Stimulated activated CD4-positive, alpha-beta T cell treated with anti-CD3 and anti-CD28 coated beads, Interleukin-1b, Interleukin-23, amount 100 ng/mL, for 48 hours (primary cell): ENCODE data around the gene HSPA12B.

ENCODE experiments used
- DNase-seq: peaks from one replicate; pipeline ENCODE4 v3.0.0-alpha.2; 2020

The HSPA12B gene

DNA sequence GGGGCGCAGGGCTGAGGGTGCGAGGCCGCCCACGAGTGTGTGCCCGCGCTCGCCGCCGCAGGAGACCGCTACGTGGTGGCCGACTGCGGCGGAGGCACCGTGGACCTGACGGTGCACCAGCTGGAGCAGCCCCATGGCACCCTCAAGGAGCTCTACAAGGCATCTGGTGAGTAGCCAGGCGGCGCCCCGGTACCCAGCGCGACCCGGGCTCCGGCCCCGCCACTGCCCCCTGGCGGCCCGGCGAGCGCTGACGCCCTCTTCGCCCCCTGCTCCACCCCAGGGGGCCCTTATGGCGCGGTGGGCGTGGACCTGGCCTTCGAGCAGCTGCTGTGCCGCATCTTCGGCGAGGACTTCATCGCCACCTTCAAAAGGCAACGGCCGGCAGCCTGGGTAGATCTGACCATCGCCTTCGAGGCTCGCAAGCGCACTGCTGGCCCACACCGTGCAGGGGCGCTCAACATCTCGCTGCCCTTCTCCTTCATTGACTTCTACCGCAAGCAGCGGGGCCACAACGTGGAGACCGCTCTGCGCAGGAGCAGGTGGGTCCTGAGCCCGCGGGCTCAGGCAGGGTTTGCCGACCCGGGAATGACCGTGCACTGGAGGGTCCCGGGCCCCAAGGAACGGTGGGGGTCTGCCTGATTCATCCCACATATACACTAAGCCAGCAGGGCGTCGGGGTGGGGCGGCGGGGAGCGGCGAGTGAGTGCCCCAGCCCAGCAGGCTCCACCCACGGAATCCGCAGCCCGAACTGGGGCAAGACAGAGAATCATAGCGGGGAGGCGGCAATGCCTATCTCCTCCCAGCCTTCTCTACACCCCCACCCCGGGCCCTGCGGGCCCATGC lies 17.4 kb downstream of the HSPA12B start:
- peak; percentile 40 for DNase-seq

DNA sequence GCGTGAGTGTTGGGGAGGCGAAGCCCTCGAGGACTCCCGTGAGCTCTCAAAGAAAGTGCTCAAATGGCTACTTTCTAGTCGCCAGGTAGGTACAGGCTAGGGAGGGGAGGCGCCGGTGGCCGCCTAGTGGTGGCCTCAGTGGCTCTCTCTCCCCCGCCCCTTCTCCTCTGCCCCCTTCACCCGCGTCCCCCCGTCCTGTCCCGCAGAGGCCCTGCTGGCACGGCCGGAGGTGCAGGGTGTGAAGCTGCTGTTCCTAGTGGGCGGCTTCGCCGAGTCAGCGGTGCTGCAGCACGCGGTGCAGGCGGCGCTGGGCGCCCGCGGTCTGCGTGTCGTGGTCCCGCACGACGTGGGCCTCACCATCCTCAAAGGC lies 18.8 kb downstream of the HSPA12B start:
- no peak for DNase-seq

DNA sequence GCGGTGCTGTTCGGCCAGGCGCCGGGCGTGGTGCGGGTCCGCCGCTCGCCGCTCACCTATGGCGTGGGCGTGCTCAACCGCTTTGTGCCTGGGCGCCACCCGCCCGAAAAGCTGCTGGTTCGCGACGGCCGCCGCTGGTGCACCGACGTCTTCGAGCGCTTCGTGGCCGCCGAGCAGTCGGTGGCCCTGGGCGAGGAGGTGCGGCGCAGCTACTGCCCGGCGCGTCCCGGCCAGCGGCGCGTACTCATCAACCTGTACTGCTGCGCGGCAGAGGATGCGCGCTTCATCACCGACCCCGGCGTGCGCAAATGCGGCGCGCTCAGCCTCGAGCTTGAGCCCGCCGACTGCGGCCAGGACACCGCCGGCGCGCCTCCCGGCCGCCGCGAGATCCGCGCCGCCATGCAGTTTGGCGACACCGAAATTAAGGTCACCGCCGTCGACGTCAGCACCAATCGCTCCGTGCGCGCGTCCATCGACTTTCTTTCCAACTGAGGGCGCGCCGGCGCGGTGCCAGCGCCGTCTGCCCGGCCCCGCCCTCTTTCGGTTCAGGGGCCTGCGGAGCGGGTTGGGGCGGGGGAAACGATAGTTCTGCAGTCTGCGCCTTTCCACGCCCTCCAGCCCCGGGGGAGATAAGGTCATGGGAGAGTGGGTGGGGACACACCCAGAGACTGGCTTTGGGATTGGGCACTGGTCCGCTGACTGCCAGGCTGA lies 19.3 kb downstream of the HSPA12B start:
- DNase-seq, result peak; percentile 43

DNA sequence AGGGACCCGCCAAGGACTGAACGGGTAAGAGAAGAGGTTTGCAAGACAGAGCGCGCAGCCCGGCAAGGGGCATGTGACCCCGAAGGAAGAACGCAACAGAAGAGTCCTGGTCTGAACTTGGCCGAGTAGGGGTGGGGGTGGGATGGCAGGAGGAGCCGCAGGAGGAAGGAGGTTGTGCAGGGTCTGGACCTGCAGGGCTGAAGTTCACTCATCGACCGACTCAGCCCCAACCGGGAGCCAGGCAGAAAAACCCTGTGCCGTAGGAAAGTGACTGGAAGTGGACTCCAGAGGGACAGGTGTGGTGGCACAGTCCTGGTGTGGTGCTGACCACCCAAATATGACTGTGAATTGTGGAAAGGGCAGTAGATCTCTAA lies 19.9 kb downstream of the HSPA12B start:
- DNase-seq, result no peak

DNA sequence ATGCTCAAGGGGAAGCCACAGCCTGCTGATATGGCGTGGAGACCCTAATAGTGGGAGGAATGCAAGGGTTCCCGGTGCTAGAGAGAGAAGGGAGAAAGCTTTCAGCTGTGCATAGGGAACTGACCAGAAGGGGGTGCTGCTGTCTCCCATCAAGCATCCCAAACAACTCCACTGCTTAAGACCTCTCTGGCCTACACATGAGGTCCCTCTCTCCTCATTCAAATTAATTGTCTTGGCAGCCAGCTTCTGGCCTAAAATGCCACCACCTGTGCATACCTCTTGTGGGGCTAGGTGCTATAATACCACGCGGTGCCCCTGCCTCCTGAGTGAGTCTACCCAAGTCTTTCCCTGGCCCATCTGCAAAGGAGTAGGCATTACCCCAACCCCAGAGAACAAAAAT lies 20.6 kb downstream of the HSPA12B start:
- peak; percentile 42 for DNase-seq

DNA sequence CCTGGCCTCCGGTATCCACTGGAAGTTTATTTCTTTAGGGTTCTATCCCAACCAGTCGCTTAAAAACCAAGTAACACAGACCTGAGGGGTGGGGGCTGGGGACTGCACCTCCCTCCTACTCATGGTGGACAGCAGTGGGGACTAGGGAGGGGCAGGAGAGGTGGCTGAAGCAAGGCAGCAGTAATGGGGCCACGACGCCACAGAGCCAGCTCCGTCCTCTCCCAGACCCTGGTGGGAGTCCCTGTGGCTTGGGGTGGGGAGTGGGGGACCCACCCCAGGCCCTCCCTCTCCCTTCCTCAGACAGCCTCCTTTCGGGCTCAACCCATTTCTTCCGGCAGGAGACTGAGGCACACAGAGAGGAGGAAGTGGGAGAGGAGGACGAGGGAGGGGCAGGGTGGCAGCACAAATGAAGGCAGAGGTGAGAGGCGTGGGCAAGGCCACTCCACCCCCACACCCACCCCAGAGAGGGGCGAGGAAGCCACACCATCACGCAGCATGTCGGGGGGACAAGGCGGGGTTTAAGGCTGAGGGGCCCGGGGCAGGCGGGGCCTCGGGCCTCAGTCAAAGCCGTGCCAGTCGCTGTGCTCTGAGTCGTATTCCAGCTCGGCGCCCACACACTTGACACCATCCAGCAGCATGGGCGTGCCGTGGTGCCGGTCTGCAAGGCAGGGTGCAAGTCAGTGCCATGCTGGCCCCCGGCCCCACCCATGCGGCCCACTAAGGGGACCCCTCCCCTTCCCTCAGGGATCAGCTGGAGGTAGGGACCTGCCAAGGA lies 21.2 kb downstream of the HSPA12B start:
- no peak for DNase-seq

DNA sequence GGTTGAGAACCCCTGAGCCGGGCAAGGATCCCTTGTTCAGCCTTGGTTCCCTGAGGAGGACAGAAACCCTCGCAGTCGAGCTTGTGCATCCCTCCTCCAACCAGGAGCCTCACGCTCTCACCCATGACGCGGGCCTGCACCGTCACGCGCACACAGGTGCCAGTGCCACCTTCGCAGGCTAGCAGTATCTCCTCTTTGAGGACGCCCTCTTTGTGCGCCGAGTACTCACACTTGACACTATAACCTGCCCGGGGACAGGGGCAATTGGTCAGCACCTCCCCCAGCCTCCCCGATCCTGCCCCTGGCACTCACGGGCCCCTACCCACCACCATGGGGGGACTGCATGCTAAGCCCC lies 21.8 kb downstream of the HSPA12B start:
- no peak for DNase-seq

DNA sequence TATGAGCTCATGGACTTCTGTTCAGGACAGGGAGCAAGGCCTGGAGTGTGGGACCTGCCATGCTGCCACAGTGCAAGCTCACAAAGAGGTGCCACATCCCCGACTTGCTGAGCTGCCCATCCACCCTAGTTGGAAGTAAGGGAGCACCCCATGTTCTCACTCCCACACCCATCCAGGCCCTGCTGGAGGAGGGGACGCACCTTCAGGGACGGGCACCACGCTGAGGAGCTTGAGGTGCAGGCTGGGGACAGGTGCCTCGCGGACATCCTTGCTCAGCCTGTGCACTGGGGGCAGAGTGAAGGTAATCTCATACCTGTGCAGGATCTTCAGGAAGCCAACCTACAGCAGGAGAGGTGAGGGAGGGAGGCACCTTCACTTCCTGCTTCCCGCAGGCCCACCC lies 22.8 kb downstream of the HSPA12B start:
- no peak for DNase-seq

DNA sequence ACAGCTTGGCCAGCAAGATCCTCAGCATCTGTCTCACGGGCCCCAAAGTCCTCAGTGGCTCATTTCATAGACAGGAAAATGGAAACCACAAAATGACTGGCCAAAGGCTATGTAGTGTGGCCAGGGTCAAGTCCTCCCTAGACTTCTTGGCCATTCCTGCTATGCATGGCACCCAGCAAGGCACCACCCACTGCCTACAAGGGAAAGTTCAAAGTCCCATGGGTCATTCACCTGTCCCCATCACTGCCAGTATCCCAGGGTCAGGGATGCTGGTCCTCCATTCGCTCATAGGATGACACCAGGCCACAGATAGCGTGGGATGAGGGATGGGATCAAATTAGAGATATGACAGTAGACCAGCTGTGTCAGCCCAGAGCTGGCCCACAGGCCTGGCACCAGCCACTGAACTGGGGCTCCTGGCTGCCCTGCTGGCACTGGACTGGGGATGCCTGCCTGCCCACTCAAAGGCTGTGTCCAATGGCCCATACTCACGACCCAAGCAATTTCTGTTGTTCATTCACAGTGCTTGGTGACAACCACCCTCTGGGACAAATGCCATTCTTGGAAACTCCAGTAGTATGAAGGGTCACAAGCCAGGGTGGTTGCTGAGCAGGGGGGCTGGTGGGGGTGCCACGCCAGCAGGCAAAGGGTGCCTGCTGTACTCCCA lies 23.5 kb downstream of the HSPA12B start:
- DNase-seq, result no peak

DNA sequence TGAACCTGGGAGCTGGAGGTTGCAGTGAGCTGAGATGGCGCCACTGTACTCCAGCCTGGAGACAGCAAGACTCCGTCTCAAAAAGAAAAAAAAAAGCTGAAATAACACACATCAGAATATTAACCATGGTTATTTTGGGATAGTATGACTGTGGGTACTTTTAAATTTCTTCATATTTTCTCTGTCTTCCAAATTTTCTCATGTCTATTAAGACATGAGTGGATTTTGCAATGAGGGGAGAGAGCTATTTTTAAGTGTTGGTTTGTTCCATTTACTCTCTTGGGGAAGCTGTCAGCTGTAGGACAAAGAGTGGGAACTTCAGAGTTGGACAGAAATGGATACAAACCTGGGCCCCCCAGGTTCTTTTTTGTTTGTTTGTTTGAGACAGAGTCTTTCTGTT lies 24.8 kb downstream of the HSPA12B start:
- DNase-seq, result no peak

DNA sequence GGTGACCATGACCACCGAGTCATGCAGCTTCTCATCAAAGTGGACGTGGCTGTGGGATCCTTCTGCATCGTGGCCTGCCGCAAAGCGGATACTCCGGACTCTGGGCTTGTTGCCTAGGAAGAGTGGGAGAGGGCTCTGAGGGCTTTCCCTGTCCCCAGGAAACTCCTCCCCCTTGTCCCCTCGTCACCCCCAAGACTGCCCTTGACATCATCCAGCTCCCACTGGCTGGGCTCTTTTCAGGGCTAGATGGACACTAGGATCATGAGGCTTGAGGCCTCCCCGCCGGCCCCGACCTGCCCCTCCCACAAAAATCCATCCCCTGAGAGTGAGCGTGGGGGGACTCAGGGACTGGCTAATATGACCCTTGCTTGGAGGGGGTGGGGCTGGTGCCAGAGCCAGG lies 26.1 kb downstream of the HSPA12B start:
- no peak for DNase-seq

DNA sequence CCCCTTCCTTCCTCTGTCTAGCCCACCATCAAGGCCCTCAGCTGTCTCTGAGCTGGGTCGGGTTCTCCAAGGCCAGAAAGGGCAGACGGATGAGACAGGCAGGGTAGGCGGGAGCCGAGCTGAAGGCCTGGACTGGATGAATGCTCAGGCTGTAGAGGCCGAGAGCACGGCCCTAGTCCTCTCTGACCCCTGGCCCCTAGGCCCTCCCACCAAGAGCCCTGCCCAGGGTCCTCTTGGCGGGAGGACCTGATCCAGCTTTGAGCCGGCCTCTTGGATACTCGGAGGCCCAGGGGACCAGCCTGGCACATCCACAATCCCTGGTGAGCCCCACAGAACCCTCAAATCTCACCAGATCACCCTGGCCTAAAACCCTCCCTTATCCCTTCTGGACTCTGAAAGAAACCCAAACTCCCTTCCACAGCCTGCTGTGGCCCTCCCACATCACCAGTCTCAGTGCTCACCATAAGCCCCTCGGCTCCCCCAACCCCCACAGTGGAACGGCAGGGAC lies 26.9 kb downstream of the HSPA12B start:
- no peak for DNase-seq

DNA sequence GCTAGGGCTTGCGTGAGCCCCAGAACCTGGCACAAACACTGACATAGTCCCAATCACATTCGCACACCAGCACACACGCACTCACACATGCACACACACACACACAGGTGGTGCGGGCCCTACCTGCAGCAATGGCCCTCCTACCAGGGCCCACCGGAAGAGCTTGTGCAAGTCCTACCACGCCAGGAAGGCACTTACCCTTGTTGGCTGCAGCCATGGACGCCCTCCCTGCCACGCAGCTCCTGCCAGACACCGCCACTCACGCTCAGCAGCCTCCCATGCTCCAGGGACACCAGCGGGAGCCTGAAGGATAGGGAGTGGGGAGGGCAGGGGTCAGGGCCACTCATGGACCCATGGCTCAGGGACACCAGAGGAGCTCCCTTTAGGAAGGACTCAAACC lies 27.4 kb downstream of the HSPA12B start:
- DNase-seq, result no peak

DNA sequence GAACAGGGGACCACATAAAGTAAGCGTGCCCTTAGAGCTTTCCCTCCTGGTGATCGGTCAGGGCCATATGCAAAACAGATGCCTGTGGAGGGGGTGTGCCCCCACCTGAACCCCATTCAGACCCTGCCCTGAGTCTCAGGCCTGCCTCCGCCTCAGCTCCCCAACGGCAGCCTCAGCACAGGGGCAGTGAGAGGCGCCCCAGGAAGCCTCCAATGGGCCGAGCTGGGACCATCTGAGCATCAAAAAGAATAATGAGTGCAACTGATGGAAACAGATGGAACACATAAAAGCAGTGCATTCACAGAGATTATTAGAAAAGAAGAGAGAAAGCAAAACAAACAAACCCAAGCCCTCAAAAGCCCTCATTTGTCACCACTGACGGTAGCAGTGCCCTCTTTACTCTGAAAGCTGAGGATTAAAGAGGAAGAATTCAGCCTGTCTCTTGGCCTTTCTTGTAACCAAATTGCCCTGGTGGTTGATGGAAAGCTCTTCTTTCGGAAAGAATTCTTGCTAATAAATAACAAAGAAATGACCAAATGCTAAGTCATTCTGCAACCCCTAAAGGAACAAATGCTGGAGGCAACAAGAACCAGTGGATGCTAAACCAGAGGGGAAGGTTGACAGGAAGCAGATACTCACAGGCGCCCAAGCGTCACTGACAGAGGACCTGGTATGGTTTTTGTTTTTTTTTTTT lies 28.3 kb downstream of the HSPA12B start:
- DNase-seq, result no peak

DNA sequence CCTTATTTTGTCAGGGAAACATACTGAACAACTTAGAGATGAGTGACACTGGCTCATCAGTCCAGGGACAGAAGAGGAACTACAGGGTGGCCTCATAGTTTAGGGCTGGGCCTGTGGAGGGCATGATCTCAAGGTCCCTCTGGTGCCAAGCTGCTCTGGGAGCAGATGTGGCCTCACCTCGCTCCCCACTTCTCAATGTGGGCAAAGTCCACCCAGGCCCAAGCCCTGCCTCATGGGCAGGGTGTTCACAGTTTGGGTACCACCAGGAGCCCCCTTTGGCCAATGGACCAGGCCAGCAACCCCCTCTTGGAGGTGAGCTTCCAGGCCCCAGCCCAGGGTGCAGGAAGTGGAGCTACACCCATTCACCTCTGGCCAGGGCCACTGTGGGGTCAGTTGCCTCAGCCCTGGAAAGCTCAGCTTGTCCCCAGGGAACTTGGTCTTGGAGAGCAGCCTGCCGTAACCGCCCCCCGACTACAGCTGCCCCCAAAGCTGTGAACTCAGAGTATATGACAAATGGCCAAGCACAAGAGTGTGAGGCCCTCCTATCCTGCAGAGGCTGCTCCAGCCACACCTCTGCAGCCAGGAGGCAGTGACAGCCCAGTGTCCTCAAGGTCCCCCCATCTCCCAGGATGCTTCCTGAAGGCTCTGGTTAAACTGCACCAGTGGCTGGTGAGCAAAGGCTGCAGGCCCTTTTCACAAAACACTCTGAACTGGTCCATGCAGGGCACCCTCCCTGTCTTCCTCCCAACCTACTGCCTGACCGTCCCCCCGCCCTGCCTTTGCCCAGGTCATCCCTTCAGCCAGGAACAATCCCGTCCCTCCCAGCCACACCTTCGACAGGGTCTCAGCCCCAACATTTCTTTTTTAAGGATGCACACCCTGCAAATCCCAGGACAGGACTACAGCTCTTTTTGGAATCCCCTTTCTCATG lies 31.5 kb downstream of the HSPA12B start:
- no peak for DNase-seq

DNA sequence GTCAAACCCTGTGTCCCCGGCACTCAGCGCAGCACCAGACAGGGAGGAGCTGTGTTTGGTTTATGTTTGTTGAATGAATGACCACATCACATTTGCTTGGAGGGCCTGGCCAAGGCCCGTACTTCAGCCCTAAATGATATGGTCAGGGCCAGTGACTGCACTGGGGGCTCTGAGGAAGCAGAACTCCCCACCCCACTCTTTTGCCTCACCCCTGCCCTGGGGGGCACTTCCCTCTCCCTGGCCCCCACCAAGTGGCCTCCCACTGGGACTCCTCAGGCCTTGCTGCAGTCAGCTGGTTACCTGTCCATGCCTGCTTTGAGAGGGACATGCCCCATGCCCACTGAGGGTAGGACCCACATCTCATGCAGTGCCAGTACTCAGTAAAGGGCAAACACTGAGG lies 32.2 kb downstream of the HSPA12B start:
- DNase-seq, result no peak

DNA sequence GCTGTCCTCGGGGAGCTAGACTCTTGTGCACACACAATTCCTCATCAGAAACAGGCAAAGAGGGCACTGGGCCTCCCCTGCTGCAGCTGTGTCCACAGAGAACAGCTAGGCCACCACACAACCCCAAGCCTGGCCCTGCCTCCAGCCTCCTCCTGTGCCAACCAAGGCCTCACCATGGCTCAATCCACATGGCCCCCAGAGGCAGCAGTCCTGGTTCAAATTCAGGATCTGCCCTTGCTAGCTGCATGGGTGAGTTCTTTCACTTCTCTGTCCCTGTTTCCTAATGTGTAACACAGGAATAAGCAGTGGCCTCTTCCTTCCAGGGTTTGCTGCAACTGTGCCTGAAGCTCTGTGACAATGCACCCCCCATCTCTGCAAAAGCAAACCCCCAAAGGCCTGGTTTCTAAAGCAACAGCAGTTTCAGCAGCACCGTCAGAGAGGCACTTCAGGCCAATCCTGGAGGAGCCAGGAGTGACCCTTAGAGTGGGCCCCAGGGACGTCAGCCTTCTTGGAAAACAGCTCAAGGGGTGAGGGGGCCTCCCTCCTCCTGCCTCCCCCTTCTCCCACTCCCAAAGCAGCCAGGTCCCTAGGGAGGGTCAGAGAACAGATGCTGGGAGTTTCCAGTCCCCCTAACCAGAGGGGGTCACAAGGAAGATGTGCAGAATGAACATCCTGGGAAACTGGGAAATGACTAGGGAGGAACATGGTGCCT lies 32.8 kb downstream of the HSPA12B start:
- no peak for DNase-seq

DNA sequence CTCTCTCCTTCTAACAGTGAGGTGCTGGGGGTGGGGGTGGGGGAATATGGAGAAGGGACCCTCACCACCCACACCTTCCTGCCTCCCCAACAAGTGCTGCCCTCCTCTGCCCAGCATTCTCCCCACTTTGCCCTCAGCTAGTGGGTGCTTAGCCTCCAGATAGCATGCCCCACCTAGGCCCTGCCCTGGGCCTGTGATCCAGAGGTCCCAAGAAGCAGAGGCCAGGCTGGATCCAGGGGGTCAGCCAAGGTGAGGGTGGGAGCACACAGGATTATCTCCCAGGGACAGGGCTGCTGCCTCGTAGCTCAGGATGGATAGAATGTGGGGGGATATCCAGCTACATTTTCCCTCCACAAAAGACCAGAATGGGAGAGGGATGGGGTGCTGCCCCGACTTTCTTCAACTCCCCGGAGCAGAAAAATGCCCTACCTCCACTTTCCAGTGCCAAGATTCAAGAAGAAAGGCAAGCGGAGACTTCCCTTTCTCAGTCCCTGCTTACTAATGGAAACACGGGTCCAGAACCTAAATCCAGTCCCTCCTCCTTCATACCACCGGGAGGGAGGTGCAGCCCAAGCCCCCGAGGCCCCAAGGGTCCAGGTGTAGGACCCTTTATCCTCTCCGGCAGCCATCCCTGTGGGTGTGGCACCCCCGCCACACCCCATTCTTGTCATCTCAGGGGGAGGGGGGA lies 34.1 kb downstream of the HSPA12B start:
- no peak for DNase-seq

DNA sequence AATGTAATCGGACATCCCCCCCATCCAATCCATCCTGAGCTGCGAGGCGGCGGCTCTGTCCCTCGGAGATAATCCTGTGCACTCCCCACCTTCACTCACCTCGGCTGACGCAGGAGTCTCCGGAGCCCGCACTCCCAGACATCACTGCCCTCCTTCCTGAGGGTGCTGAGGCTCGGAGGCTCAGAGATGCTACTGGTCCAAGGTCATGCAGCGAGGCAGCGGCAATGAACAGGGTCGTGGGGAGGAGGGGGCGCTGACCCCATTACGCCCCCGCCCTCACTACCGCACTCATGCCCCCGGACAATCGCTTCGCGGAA lies 34.6 kb downstream of the HSPA12B start:
- no peak for DNase-seq
